Vagina (tissue), 2 donors: Measurements from ENCODE around the gene ADAM23.

Source experiments
- POLR2A ChIP-seq, 2 donors: fragments of 450-650 bp; IDR thresholded peaks; one replicate each; pipeline ENCODE4 v1.6.1; 2017; ENCODE audit warnings: antibody characterized with exemption in 2 of 2, mild to moderate bottlenecking in 2 of 2, moderate library complexity in 2 of 2
- POLR2AphosphoS5 ChIP-seq, 2 donors: sonication (generic); formaldehyde crosslinking; IDR thresholded peaks; one replicate each; pipeline ENCODE4 v1.9.0; 2017; ENCODE audit warnings: antibody characterized with exemption in 2 of 2, mild to moderate bottlenecking in 2 of 2, low read depth in 1 of 2; ENCODE audit not compliant: insufficient read depth in 1 of 2
- TF ChIP-seq, protein P1 (sequence below), 3 experiments: fragments of 450-650 bp in 2 of 3; fragments of 200-600 bp in 1 of 3; sonication (generic) in 1 of 3; IDR thresholded peaks; one replicate each; pipeline ENCODE4 v1.5.1; 2017 to 2019; ENCODE audit warnings: antibody characterized with exemption in 3 of 3, mild to moderate bottlenecking in 2 of 3, moderate library complexity in 2 of 3

DNA sequence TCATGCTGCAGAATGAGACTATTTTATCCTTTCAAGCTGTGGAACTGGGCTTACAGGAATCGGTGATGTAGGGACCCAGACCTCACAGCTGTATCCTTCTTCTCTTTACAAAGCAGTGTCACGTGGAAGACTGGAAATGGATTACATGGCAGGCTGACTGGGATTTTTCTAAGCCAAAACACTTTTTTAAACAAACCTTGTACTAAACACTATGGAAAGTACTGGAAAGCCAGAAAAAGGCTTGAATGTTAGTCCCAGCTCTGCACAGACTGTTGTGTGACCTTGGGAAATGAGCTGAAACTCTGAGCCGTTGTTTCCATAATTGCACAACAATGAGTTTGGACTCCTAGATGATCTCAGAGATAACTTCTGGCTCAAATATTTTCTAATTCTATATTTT lies 7.6 kb upstream of the ADAM23 start:
- TF ChIP-seq, protein P1, sequence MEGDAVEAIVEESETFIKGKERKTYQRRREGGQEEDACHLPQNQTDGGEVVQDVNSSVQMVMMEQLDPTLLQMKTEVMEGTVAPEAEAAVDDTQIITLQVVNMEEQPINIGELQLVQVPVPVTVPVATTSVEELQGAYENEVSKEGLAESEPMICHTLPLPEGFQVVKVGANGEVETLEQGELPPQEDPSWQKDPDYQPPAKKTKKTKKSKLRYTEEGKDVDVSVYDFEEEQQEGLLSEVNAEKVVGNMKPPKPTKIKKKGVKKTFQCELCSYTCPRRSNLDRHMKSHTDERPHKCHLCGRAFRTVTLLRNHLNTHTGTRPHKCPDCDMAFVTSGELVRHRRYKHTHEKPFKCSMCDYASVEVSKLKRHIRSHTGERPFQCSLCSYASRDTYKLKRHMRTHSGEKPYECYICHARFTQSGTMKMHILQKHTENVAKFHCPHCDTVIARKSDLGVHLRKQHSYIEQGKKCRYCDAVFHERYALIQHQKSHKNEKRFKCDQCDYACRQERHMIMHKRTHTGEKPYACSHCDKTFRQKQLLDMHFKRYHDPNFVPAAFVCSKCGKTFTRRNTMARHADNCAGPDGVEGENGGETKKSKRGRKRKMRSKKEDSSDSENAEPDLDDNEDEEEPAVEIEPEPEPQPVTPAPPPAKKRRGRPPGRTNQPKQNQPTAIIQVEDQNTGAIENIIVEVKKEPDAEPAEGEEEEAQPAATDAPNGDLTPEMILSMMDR (IDR thresholded peaks at IDR 0.05) = no peak
- no peak for TF ChIP-seq POLR2A (IDR thresholded peaks at IDR 0.05)
- no peak for TF ChIP-seq POLR2AphosphoS5 (IDR thresholded peaks at IDR 0.05; ENCODE audit: insufficient read depth in 1 of 2, low read depth in 1 of 2)
